Mammary epithelial cell (primary cell): ENCODE results near the gene TTC3.

Experiments used
- CTCF ChIP-seq, 2 donors: IDR thresholded peaks in 1 of 2; conservative IDR thresholded peaks in 1 of 2; 2 replicates each; pipeline ENCODE4 v1.5.1; 2011 to 2012; ENCODE audit warnings: inconsistent platforms in 2 of 2, low read length in 2 of 2, mild to moderate bottlenecking in 2 of 2, control low read depth in 1 of 2, low read depth in 1 of 2; ENCODE audit not compliant: insufficient read depth in 1 of 2; ENCODE audit errors: extremely low read depth in 1 of 2
- EZH2 ChIP-seq: IDR thresholded peaks from 2 replicates; pipeline ENCODE4 v1.6.1; 2012; ENCODE audit warnings: low read length, inconsistent platforms, borderline replicate concordance

- TF ChIP-seq CTCF (conservative IDR thresholded peaks at IDR 0.05 in 1 of 2, IDR thresholded peaks at IDR 0.05 in 1 of 2; ENCODE audit: extremely low read depth in 1 of 2, insufficient read depth in 1 of 2, low read depth in 1 of 2, low read length in 2 of 2) (no peak), EZH2 (no peak)
Measured at GRCh38 chr21:37208741-37209225, 135.7 kb downstream of the TTC3 start.
